Activated CD4-positive, alpha-beta T cell treated with anti-CD3 and anti-CD28 coated beads, Interleukin-2, amount 50 U/mL, for 24 hours (primary cell): ENCODE measurements around the gene AOPEP.

Experiments used
- DNase-seq, 2 donors: peaks; one replicate each; pipeline ENCODE4 v3.0.0-alpha.2; 2020; ENCODE audit warnings: low read depth in 1 of 2, low spot score in 1 of 2

AOPEP gene

DNA sequence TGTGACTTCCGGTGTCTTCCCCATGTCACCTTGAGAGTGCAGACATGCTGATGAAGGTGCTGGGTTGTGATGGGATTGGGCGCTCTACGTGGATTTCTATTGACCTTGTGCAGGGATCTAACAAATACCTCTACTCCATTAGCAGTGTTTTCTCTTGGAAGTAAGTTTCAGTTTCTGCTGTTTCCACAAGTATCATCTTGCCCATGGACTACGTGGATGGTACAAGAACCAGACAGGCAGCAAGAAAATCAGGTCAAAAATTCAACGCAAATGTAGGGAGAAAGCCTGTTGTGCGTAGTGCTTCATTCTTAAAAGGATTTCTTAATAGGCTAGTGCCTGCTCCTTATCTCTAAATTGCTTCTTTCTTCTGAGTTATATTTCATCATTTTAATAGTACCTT lies 60.8 kb downstream of the AOPEP start:
- DNase-seq: no peak

DNA sequence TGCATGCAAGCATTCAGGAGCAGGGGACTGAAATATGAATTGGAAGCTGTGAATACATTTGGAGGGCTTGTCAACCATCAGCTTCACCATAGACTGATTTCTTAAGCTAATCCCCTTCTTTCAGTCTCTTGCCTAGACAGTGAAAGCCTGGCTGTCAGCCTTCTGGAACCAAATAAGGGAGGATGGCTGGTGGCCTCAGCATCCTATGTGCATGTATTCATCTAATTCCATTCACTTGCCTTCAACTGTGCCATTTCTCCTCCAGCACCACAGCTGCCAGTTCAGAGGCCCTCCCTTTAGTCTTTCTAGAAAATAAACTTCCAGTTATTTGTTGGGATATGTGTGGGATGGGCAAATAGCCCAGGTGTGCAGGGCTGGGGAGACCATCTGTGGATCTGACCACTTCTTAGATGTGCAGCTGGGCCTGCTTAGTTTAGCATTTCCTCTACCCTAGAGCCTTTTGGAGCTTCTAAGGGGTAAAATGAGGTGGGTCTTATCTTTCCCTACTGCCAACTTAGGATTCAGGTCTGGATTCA lies 62.1 kb downstream of the AOPEP start:
- no peak for DNase-seq

DNA sequence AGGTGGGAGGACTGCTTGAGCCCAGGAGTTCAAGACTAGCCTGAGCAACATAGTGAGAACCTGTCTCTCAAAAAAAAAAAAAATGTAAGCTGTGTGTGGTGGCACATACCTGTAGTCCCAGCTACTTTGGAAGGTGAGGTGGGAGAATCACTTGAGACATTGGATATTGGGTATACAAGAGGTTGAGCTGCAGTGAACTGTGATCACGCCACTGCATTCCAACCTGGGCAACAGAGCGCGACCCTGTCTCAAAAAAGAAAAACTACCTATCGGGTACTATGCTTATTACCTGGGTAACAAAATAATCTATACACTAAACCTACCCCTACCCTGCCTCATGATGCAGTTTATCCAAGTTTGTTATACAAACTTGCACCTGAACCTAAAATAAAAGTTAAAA lies 64.9 kb downstream of the AOPEP start:
- DNase-seq: no peak

DNA sequence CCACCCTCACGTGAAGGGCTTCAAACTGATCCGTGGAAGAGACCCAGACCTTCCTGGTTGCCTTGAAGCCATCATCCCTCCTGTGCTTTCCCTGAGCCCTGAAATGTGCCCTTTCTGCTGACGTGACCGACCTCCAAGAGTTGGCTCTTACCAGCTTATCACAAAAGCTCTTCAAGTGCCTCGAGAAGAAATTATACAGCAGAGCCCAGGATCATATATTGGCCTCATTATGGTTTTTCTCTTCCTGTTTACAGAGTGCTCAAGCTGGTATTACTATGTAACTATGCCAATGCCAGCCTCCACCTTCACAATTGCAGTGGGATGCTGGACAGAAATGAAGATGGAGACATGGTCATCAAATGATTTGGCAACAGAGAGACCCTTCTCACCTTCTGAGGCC lies 66.0 kb downstream of the AOPEP start:
- no peak for DNase-seq

GRCh38 chr9:94794476-94795167 lies 68.1 kb downstream of the AOPEP start:
- DNase-seq: no peak

- DNase-seq: no peak
These were observed 70.2 kb downstream of the AOPEP start for GRCh38 chr9:94796687-94797086.

GRCh38 chr9:94798201-94798600 lies 71.7 kb downstream of the AOPEP start:
- DNase-seq: no peak

DNA sequence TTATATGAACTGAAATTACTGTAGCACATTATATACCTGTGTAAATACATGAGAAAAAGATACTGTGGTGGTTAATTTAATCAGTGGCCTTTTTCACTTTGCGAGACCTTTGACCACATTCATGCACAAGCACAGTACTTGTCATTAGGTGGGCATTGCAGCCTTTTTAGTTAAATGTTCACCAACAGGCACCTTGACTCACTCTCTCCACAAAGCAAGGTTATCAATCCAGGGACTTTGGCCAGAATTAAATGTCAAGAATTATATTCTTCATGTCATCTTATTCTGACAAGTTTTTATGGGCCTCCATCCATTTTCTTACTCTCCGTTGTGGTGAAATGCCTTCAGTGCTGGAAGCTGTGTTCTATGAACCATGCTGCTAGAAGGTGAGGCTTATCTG lies 72.2 kb downstream of the AOPEP start:
- no peak for DNase-seq

DNA sequence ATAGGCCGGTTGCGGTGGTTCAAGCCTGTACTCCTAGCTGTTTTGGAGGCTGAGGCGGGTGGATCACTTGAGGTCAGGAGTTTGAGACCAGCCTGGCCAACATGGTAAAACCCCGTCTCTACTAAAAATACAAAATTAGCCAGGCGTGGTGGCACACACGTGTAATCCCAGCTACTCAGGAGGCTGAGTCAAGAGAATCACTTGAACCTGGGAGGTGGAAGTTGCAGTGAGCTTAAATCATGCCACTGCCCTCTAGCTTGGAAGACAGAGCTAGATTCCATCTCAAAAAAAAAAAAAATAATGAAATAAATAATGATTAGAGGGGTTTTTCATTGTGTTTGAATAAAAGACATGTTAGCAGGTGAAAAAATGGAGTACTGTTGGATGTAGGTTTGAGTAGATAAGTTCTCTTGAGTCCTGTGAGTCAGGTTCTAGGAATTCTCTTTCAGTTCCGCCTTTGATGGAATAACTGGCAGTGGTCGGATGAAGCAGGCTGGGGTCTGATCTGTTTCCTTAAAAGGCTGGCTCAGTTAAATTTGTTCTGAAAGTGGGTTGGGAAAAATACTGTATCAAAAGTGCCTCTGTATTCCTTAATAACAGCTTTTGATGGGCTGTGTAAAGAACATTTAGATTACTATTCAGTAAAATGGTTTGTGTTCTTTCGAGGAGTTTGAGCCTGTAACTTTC lies 73.2 kb downstream of the AOPEP start:
- no peak for DNase-seq

GRCh38 chr9:94800424-94801117 lies 74.1 kb downstream of the AOPEP start:
- DNase-seq: no peak

- DNase-seq: no peak
These were observed 74.7 kb downstream of the AOPEP start for GRCh38 chr9:94801234-94801633.

GRCh38 chr9:94801681-94802080 lies 75.2 kb downstream of the AOPEP start:
- DNase-seq: no peak

GRCh38 chr9:94802251-94802650 lies 75.8 kb downstream of the AOPEP start:
- DNase-seq: no peak

DNA sequence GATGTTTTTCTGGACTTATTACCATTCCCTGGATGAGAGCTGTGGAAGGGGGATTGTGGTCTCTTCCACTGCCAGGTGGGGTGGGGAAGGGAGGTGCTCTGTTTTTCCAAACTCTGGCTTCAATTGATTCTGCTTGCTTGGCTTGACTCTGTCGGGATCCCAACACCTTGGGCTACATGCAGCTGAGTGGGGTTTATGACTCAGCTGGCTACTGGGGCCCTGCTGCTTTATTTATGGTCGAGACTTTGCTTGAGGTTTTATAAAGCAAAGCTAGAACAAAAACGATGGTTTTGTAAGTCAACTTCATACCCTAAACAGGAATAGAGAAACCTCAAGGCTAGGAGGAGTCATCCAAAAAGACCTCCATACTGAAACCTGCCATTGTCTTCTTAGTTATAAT lies 76.3 kb downstream of the AOPEP start:
- DNase-seq: no peak

DNA sequence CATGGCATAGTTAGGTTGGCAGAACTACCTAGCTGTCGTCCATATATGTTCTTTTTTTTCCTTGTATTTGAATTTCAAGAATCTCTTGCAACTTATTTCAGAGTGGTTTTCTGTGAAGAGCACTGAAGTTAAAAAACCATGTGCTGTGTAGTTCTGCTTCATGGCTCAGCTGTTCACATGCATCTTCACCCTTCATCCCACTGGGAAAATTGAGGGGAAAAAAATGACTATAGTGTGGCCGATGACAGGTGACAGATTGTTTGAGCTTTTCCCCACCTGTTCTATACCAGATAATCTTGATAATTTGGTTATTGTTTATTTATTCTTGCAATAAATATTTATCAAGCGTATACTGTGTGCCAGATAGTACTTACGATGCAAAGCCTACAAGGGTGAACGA lies 77.8 kb downstream of the AOPEP start:
- DNase-seq: no peak

DNA sequence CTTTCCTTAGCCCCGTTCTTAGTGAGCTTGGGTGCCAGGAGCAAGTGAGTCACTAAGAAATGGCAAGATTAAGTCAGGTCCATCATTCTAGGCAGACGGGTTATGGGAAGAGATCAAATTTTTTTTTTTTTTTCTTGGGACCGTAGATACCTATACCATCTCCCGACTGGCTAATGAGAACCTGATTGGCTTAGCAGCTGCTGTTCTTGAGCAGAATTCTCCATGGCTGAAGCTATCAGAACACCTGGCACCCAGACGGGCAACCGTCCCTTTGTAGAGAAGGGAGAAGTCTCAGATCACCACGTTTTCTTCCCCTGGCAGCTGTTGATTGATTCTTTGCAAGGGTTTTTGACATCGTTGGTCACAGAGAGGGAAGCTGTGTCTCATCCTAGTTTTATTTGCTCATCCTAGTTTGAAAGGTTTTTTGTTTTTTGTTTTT lies 78.6 kb downstream of the AOPEP start:
- no peak for DNase-seq

DNA sequence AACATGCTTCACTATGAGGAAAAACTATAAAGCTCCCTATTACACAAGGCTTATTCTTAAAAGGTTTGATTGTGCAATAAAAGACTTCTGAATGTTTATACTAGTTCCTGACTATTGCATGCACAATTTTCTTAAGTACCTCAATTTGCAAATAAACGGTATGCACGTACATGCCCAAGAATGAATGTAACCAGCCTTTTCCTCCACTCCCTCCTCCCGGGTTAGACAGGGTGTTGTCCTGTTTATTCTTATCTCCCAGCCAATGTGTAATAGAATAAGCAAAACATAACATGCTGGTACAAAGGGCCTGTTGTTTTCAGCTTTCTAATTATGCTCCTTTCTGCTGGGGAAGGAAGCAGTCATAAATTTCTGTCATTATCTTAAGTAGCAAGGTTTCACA lies 79.1 kb downstream of the AOPEP start:
- DNase-seq: no peak

DNA sequence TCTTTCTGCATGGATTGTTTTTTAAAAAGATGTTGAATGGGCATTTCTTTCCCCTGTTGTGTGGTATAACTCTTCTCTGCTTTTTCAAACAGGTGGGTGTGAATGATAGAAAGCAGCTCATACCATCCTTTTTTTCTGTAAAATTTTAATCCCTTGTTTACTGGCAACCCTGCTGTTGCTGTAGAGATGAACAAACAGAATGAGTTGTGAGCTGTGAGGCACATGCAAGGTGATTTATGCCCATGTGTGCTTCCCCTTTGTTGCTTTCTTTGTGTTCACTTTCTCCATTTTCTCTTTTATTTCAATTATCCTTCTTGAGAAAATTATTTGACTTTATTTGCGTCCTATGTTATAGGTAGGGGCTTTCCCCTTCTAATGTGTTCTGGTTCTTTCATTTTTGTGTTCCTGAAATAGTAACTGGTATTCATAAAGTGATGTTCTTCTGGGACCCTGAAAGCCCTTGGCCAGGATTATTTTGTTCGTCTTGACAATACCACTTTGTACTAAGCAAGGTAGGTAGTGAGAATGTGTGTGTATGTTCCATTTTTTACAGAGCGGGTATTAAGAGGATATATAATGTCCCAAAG lies 79.9 kb downstream of the AOPEP start:
- DNase-seq: no peak

DNA sequence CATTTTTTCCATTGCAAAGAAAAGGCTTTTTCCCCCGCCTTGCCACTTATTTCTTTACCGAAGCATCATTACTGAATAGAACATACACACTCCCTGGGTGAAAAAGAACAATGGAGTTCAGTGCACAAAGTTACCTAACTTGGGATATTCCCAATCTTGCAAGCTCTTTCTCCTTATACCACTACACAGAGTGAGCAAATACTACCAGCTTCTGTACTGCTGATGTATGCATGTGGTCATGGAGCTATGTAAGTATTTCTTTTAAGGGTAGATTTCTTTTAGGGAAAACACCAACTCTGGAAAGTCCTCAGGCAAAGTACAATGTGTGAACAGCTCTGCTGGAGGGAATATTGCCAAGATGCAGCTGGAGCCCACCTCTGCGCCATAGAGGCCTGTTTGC lies 81.1 kb downstream of the AOPEP start:
- no peak for DNase-seq

DNA sequence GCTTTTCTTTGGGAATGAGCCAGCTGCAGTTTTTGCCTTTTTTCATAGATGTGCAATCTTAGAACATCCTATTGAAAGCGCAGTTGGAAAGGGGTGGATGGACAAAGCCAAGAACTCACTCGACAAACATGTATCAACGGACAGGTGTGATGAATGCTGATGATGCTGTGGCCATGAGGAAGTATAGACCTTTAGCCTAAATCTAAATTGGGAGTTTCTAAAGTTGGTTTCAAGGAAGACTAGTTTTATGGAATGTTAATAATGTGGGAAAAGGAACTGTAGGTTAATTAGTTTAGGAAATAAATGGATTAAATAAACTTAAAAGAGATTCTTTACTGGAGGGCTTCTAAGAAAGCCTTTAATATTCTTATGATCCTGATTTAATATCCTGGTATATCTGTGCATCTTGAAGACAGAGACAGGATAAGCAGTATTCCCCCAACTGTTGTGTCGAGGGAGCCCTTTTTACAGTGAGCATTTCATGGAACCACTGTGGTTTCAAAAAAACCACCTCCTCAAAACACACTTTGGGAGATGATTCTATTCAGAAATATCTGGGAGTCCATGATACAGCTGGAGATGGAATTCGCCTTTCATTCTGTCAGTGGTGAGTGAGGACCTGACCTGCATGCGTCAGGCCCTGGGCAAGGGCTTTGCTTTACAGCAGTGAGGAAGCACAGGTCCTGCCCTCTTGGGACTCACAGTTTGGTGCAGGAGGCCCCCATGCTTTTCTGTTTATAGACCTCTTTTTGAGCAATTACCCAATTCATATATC lies 82.6 kb downstream of the AOPEP start:
- DNase-seq: no peak

GRCh38 chr9:94809778-94810177 lies 83.3 kb downstream of the AOPEP start:
- DNase-seq: no peak
